ENCODE data around the gene CBLN3.
A peak's percentile ranks its signal among the peaks of the same experiment; 100 is the strongest.

Gene CBLN3

GRCh38 chr14:24407608-24408325 is 21.7 kb downstream of the CBLN3 start:
- Histone ChIP-seq H3K27me3 (ENCODE audit: insufficient read depth, poor library complexity, severe bottlenecking) (no peaks in the 10 kb centered on the region), H3K9me3 (ENCODE audit: severe bottlenecking) (no peaks in the 10 kb centered on the region), H3K27ac (ENCODE audit: poor library complexity, severe bottlenecking) (no peak overlapping the region), H3K4me1 (ENCODE audit: insufficient read depth, poor library complexity, severe bottlenecking) (no peaks in the 10 kb centered on the region), H3K4me3 (ENCODE audit: severe bottlenecking) (no peak overlapping the region), H3K36me3 (ENCODE audit: low read depth) (no peaks in the 10 kb centered on the region)
- no peak for TF ChIP-seq CTCF (IDR thresholded peaks at IDR 0.05; ENCODE audit: poor library complexity, severe bottlenecking)
- ATAC-seq (ENCODE audit: low read depth) = no peak
- DNase-seq (ENCODE audit: low spot score) = no peak

DNA sequence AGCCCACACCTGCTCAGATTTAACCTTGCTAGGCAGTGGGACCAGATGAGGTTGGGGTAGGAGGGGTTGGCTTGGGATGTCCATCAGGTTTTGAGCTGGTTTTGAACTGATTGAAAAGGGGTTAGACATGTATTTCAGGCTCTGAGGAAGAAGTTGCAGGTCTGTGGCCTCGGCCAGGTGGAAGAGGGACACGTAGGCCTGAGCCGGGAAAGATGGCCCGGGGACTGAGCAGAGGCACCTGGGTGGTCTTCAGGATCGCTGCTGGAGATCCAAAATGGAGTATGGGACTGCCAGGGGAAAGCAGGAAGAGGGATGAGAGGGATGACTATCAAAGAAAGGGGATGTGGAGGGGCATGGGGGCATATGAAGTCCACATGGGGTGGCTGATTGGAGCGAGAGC is 23.1 kb downstream of the CBLN3 start:
- Histone ChIP-seq H3K4me3 (ENCODE audit: severe bottlenecking) (no peak overlapping the region), H3K27ac (ENCODE audit: poor library complexity, severe bottlenecking) (no peak overlapping the region), H3K4me1 (ENCODE audit: insufficient read depth, poor library complexity, severe bottlenecking) (no peaks in the 10 kb centered on the region), H3K9me3 (ENCODE audit: severe bottlenecking) (no peaks in the 10 kb centered on the region), H3K36me3 (ENCODE audit: low read depth) (no peaks in the 10 kb centered on the region), H3K27me3 (ENCODE audit: insufficient read depth, poor library complexity, severe bottlenecking) (no peaks in the 10 kb centered on the region)
- no peak for TF ChIP-seq CTCF (IDR thresholded peaks at IDR 0.05; ENCODE audit: poor library complexity, severe bottlenecking)
- ATAC-seq (ENCODE audit: low read depth) = no peak
- DNase-seq (ENCODE audit: low spot score) = no peak

DNA sequence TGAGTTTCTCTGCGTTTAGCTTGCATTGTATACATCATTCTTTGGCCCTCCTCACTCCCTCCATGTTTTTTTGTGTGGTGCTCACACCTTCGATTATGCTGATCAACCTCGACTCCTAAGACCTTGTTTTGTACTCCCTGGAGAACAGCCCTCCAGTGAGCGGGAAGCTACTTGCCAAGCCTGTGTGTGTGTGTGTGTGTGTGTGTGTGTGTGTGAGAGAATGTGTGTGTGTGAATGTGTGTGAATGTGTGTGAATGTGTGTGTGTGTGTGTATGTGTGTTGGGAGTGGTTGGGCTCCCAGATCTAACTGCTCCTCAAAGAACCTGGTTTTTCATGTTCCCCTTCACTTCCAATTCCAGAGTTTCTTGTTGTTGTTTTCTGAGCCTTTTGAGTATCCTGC is 24.7 kb downstream of the CBLN3 start:
- no peak for TF ChIP-seq CTCF (IDR thresholded peaks at IDR 0.05; ENCODE audit: poor library complexity, severe bottlenecking)
- H3K27ac ChIP-seq (ENCODE audit: poor library complexity, severe bottlenecking) = no peak overlapping the region
- ATAC-seq (ENCODE audit: low read depth) (no peak), DNase-seq (ENCODE audit: low spot score) (no peak)
- no peaks in the 10 kb centered on the region for H3K4me1 ChIP-seq (ENCODE audit: insufficient read depth, poor library complexity, severe bottlenecking)
- H3K27me3 ChIP-seq (ENCODE audit: insufficient read depth, poor library complexity, severe bottlenecking) = no peaks in the 10 kb centered on the region
- H3K36me3 ChIP-seq (ENCODE audit: low read depth) = no peaks in the 10 kb centered on the region
- no peak overlapping the region for H3K4me3 ChIP-seq (ENCODE audit: severe bottlenecking)
- H3K9me3 ChIP-seq (ENCODE audit: severe bottlenecking) = no peaks in the 10 kb centered on the region

DNA sequence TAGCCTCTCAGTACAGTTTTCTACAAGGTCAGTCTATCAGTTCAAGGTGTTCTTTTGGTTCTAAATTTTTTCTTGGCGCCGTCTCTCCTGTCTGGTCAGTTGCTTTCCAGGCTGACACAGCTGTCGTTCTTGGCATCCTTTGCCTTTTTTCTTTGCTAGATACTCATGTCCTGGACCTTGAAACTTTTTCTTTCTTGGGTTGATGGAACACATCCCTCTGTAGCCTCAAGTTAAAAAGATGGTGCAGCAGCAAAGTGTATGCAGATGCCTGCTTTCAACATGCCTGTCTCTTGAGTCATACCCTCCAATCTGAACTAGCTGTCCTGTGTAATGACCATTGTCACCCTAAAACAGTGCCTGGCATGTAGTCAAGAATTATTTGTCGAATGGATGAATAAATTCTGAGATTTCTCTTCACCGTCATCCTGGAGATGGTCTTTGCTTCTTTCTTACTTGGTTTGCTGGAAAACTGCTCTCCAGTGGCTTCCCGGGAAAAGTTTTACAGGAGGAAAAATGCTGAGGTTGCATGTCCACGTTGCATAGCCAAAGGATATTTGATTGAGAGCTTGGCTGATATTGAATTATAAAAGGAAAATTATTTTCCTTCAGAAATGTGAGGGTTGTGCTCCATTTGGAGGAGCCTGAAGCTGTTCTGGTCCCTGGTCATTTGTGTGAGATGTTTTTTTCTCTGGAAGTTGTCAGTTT is 26.0 kb downstream of the CBLN3 start:
- DNase-seq (ENCODE audit: low spot score) (no peak), ATAC-seq (ENCODE audit: low read depth) (peak; percentile 43; the same call in 1 of the 3 replicates)
- Histone ChIP-seq H3K36me3 (ENCODE audit: low read depth) (no peaks in the 10 kb centered on the region), H3K4me1 (ENCODE audit: insufficient read depth, poor library complexity, severe bottlenecking) (no peaks in the 10 kb centered on the region), H3K9me3 (ENCODE audit: severe bottlenecking) (no peaks in the 10 kb centered on the region), H3K4me3 (ENCODE audit: severe bottlenecking) (no peak overlapping the region), H3K27me3 (ENCODE audit: insufficient read depth, poor library complexity, severe bottlenecking) (no peaks in the 10 kb centered on the region), H3K27ac (ENCODE audit: poor library complexity, severe bottlenecking) (no peak overlapping the region)
- TF ChIP-seq CTCF (IDR thresholded peaks at IDR 0.05; ENCODE audit: poor library complexity, severe bottlenecking) = no peak

Measured in RWPE2 (cell line).